Brain pericyte (primary cell): ENCODE data around the gene GART.
"Not testable (repeated sequence)": the region's sequence is repeated elsewhere in the genome, so short reads cannot be mapped to it uniquely, and the experiment has no call there.

Experiments used
- DNase-seq: peaks from one replicate; pipeline ENCODE4 v3.0.0-alpha.2; 2012; ENCODE audit warnings: low read depth, low spot score

Gene GART

GRCh38 chr21:33473344-33473743, 68.6 kb downstream of the GART start:
- DNase-seq, result no peak

GRCh38 chr21:33470701-33471100, 71.2 kb downstream of the GART start:
- DNase-seq, result no peak

GRCh38 chr21:33469183-33469582, 72.7 kb downstream of the GART start:
- DNase-seq, result not testable (repeated sequence)

- DNase-seq, result no peak
Measured at GRCh38 chr21:33461538-33462250, 80.2 kb downstream of the GART start.

GRCh38 chr21:33458861-33459260, 83.1 kb downstream of the GART start:
- DNase-seq, result no peak

- DNase-seq, result no peak
Measured at GRCh38 chr21:33455686-33456446, 86.1 kb downstream of the GART start.
